ENCODE measurements around the gene GPR25.

- TF ChIP-seq CTCF (optimal IDR thresholded peaks at IDR 0.05 in 1 of 3, IDR thresholded peaks at IDR 0.05 in 1 of 3, conservative IDR thresholded peaks at IDR 0.05 in 1 of 3; ENCODE audit: extremely low read depth in 1 of 3, insufficient read depth in 2 of 3, low read length in 3 of 3) (no peak), EZH2 (IDR thresholded peaks at IDR 0.05; ENCODE audit: low read length) (no peak)
Measured at GRCh38 chr1:200887036-200887435, 14.3 kb downstream of the GPR25 start.

Data from keratinocyte (primary cell).